HS-5 (cell line): ENCODE data around the gene ARHGEF33.

Source experiments
- DNase-seq: peaks from one replicate; pipeline ENCODE4 v3.0.0-alpha.2; 2012; ENCODE audit warnings: low read depth

The ARHGEF33 gene

DNA sequence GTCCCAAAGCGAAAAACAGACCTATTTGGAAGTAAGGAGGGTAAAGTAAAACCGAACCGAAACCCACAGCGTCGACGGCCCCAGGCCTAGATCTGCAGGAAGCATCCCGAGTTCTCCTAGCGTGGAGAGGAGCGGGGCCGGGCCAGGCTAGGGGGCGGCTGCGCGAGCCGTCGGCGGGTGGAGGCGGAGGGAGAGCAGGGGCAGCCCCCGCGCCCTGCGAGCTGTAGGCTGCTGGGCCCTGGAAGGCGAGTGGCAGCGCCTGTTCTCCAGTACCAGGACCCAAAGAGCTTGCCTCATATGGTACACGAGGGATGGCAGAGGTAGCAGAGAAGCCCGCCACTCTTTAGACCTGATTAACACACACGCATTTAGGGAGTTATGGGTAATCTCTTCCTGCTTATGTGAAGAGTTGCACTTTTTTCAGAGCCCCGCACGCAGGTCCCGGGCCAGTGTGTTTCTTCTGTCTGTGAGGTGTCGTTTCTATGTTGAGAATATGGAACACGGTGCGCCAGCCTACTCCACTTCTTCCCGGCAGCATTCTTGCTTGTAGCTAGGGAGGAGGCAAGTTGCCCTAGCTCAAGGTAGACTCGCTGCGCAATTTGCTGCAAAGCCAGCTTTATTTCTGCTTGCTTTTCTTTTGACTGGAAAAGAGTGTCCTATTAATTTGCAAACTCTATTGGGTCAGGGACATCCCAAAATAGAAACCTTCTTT lies 71.1 kb downstream of the ARHGEF33 start:
- DNase-seq = no peak

DNA sequence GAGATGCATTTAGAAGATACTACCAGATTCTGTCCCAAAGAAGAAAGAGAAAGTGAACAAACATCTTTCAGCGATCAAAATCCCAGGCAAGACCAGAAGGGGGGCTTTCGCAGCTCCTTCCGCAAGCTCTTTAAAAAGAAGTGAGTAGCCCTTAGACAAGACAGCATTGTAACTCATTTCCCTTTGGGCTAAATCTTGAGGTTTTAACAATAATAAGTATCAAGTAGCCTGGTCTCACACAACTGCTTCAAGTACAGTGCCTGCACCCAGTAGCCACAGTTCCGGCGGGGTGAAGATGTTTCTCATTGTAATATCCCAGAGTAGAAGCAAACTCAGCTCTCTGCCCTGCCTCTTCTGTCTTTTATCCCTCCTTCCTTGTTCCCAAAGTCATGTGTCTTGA lies 76.3 kb downstream of the ARHGEF33 start:
- DNase-seq = no peak

DNA sequence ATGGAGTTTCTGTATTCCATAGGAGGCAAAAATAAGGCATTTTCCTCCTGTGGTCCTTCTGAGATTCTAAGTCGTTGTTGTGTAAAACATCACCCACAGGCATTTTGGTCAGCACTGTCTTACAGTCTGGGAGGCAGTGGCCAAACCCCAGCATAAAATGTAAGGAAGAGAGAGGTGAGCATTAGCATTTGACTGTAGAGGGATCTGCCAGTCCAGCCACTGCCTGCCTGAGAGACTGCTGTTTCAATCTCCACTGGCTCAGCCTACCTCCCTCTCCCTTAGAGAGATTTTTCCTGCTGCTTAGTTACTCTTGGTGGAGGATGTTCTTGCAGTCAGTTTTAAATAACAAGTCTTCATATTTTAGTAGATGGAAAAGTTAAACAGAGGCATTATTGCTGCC lies 77.0 kb downstream of the ARHGEF33 start:
- DNase-seq = no peak

DNA sequence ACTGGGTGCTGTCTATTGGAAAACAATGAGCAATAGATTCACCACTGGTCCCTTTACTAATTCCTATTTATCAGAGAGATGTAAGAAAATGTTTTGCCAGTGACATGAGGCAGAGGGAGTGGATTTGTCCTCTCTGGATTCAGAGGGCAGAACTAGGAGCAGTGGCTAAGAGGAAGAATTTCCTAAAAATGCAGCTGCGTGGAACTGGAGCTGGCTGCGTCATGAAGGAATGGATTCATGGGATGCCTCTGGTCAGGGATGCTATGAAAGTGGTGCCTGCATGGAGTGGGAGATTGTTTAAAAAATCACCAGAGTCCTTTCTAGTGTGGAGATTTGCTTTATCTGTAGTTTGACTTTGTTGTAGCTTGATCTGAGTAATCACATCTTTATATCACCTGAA lies 78.3 kb downstream of the ARHGEF33 start:
- DNase-seq = no peak

DNA sequence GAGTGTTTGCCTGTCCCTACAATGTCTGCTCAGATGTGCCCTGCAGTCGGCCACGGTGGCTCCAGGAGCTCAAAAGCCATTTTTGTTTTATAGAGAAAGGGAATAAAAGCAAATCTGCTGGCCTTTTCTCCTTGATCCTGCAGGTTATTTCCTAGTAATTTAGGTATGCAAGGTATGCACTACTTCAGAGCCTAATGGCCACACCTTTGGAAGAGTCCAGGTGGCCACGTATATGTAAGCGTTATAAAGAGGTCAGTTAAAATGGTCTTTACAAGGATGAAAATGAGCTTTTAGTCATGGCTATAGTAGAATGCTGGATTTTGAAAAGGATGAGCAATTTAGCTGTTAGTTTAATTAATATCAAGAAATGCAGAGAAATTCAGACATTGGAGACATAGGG lies 81.7 kb downstream of the ARHGEF33 start:
- no peak for DNase-seq

DNA sequence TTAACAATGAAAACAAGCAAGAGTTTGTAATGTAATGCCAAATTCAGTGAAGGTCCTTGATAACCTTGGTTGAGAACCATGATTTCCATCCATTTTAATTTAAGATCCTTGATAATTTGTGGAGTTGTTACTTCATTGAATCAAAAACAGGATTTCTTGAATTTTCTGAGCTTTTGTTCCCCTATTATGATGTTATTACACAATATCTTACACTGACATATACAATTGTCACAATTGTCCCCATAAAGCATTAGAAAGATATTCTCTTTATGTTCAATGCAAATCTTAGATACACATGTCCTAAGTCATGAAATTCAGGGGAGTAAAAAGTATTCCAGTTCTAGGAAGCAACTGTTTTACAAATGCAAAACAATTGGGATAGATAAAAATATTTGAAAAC lies 83.6 kb downstream of the ARHGEF33 start:
- DNase-seq = no peak

DNA sequence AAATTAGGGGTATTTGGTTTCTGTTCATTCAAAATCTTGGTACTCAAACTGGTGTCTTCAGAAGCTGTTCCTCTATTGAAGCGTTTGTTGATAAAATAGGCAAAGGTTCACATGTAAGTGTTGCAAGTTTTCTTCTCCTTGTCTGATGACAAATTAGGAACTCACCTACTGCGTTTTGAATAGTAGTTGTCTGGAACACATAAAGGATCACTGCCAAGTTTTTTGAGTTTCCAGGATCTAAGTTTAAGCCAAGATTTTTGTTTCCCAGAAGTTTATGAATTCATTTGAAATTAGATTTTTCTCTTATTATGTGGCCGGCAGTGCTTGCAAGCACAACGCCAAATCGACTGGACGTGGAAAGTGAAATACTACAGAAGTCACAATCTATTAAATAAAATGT lies 85.4 kb downstream of the ARHGEF33 start:
- DNase-seq = no peak

DNA sequence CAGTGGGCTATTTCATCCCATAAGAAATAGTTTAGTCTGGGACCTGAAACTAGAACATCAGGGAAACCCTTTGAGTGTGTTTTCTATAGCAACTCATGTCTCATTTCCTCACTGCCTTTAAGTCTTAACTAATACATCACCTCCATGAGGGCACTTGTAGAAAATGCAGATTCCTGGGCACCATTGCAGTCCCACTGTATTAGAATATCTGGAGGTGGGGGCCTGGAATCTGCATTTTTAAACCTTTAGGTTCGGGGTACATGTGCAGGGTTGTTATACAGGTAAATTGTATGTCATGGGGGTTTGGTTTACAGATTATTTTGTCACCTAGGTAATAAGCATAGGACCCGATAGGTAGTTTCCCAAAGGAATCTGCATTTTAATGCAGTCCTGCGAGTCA lies 87.4 kb downstream of the ARHGEF33 start:
- no peak for DNase-seq

DNA sequence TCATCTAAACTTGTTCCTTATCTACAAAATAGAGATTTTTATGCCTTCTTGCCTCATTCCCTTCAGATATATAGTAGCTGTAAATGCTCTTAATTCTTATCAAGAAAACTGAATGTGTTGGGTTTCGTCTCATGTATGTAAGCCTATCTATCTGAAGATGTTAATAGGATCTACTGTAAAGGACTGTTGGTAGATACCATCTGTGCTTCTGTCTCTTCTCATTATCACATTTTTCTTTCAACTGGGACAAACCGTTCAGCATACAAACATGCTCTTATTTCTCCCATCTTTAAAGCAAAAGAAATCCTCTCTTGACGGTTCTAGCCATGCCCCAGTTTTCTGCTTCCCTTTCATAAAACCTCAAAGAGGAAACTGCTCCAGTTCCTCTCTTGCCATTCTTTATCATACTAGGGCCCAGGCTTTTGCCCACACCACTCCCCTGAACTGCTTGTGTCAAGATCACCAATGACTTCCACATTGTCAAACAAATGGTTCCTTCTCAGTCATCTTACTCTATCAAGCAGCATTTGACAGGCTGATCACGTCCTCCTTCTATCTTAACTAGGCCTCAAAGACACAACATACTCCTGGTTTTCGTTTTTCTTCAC lies 88.7 kb downstream of the ARHGEF33 start:
- no peak for DNase-seq

DNA sequence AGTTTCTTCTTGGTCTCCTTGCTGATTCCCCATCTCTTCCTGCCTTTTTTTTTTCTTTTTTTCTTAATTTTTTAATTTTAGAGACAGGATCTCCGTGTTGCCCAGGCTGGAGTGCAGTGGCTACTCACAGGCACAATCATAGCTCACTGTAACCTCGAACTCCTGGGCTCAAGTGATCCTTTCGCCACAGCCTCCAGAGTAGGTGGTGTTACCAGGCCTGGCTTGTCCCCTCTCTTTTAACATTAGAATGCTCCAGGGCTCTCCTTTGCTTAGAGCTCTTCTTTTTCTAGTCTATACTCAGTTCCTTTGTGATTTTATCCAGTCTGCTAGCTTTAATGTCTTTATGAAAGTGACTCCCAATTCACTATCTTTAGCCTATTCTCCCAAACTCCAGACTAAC lies 89.2 kb downstream of the ARHGEF33 start:
- no peak for DNase-seq

DNA sequence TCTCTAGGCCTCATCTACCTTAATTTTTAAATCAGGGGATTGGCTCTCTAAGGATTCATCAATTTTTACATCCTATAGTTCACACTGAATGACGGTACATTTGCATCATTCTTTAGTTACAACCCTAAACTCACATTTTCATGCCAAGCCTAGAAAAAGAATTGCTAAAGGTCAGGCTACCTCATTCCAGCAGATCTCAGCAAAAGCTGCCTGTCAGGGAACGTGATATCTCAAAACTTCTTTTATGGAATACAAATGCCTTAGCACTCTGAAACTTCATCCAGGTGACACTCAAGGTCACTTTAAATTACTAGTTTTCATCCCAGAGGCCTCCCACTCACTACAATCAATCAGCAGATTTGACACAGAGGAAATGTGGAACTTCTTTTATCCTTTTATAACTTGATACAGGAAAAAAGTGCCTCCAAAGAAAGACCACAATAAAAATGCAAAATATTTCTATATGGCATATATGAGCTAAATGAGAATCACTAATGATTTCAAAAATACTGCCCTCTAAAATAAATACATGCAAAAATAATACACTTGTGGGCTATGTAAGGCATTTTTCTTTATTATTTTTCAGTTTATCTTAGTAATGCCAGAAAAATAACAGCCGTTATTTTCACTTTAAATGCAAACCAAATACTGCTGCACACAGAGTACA lies 91.5 kb downstream of the ARHGEF33 start:
- no peak for DNase-seq

DNA sequence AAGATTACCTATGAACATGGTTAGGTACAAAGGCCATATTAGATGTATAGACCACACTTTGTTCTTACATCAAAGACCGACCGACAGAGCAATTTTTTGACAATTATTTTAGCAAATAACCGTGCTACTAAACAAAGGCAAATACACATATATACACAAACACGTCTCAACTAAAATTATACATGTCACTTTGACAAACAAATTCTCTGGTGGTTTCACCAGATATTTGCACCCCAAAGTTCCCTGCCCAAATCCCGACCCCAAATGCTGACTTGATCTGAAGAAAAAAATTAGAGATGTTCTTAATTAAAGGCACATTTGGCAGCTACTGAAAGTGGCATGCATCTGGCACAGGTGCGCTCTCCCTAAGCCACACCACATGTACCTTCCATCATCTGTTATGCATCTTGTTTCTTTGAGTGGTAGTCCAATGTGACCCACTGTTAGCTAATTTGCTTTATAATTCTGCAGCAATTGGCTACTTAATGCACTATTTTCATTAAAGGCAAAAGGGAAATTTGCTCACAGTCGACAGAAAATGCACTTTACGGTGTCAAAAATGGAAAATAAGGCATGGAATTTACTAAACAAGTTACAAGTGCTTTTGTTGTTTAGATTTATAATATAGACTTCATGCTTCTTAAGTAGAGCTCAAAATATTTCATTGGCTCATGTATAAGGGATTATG lies 92.1 kb downstream of the ARHGEF33 start:
- DNase-seq = no peak

DNA sequence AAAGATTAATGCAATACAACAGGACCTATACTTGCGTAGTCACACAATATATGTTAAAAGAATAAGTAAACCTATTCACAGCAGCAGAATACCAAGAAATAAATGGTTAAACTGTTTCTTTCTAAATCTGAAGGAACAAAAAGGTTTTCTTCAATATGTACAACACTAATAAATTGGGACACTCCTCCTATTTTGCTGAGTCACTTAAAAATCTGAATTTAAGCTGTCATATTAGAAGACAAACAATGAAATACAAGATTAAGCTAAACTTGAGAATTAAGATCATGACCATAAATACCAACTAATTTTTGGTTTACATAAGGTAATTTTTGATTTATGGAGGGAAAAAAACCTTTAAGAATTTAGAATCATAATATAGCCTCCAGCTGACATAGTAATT lies 92.8 kb downstream of the ARHGEF33 start:
- DNase-seq = no peak

DNA sequence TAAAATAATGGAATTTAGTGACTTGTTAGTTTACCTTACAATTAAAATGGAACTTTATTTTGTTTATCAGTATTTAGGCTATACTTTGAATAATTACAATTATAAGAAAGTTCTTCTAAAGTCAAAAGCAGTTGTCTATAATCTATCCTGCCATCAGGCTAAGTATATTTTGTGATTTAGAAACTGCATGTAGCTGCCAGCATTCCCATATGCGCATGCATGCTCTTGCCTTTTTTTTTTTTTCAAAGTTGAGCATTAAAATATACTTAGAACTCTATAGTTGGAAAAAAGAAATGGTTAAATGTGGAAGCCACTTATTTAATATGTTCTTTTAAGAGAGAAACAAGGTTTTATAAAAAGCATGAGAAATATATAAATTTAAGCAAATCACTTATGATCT lies 99.0 kb downstream of the ARHGEF33 start:
- no peak for DNase-seq

DNA sequence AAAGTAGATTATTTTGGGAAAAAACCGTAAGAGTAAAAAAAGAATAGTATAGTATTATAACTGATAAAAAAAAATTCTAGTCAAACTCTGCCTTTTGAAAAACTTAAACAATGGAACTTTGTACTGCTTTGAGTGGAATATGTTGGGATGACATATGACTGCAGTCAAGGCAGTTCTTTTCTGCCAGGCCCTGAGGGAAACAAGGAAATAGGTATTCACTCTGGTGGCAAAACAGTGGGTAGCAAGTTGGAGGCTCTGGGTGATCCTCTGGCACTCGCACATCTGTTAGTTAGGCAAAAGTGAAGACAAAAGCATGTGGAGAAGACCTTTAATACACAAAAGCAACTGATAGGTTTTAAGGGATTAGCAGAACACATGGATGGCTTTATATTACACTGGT lies 102.2 kb downstream of the ARHGEF33 start:
- DNase-seq = no peak

DNA sequence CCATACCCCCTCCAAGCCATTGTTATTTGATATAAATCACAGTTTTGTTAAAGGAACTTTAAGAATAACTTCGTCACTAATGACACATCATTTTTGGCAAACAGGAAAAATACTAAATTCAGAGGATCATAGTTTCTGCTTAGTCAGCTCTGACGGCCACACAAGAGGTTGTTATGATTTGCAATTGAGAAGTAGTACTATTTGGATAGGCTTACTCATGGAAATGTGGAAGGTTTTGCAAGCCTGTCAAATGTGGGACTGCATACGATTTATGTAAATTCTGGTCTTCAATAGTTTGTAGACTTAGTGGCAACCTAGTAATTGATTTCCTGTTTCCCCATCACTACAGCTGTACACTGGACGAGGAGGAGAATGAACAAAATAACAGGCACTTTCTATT lies 108.1 kb downstream of the ARHGEF33 start:
- DNase-seq = peak; percentile 90

DNA sequence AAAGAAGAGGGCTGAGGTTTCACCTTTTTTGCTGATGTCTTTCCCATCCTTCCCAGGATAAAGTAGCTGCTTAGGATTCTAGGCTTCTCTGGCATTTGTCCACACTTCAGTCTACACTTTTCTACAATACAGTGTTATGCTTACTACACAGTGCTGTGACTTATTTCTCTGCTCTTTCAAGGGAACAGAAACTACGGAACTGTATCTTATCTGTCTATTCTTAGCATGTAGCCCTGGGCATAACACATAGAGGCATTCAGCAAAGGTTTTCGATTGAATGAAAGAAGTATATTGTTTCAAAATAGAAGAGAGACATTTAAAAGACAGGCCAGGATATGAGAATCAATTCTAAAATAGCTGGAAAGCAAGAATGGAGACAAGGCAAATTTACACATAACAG lies 110.9 kb downstream of the ARHGEF33 start:
- DNase-seq = no peak

DNA sequence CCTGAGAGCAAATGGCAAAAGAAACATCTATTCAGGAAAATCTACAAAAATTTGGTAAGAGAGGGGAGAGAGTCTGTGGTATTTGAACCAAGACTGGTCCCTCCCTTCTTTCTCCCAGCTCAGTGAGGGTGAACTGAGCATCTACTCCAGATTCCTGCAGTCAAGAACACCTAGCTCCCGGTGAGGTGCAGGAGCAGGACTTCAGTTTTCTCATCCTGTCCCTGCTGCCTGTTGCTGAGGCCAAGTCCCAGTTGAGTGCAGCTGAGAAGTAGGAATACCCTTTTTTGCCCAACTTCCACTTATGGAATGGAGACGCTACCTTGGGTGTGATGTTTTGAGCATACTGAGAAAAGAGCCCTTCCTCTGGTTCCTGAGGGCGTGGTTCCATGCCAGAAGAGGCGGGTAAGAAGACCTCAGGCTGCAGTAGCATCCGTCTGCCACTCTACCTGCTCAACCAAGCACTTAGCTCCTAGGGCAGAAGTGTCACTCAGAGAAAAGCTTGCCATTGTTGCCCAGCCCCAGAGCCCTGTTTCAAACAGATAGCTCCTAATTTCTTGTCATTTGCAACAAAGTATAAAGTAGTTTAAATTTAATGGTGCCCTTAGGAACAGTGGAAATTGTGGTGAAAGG lies 118.3 kb downstream of the ARHGEF33 start:
- DNase-seq = no peak

DNA sequence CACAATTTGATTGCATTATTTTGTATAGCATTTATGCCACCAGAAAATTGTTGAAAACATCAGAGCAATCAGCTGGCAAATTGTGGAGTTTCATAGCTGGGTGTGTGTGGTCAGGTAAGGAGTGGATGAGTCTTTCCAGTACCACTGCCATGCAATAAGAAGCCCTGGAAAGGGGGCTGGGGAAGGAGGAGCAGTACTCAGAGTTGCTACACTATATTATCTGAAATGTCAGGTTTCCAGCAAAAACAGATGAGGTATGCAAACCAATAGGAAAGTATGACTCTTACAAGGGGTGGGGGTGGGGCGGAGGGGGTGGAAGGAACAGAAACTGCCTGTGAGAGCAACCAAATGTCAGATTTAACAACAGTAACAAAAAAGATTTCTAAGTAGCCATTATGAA lies 119.0 kb downstream of the ARHGEF33 start:
- no peak for DNase-seq

DNA sequence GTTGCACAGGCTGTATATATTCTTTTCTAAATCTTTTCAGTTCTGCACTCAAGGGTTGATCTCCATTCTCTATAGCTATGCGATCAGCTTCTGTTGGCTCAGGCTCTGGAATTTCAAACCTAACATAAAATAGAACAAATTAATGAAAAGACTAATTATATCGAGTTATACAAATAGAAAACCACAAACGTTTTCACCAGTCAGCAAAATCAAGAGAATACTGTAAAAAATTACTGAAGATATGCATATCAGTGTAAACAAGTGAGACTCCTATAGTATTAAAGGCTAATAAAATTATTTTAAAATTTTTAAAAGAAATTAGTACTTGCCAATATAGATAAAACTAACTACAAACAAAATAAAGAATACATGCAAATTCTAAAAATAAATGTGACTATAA lies 124.2 kb downstream of the ARHGEF33 start:
- no peak for DNase-seq

DNA sequence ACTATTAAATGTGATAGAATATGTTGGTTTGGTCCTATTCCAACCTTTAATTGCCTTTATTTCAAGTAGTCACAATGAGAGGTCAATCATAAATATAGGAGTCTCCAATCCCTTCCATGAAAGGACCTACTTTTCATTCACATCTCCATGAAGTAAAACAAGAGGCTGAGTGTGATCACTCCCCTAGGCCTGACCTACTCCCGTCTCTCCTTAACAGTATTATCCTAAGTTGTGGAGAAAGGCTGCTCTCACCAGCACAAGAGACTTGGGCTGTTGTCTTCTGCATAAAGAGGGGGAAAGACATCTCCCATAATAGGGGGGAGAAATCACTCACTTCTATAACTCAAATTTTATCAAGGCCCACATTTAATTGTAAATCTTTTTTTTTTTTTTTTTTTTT lies 125.7 kb downstream of the ARHGEF33 start:
- DNase-seq = no peak

DNA sequence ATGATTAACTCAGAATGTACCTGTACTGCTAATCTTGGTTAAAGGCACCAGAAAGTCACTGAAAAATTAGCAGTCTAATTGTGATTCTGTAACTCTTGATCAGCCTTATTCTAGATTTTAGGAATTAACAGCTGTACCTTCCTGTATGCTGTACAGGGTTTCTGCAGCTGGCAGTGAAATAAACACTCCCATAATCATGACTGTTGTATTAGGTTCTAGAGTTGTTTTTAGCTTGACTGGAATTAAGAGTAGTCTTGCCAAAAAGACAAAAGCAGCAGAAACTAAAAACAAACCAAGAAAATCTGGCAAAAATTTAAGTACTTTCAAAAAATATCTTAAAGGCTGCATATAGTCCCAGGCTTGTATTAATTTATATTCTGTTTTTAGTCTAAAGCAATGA lies 127.7 kb downstream of the ARHGEF33 start:
- no peak for DNase-seq

DNA sequence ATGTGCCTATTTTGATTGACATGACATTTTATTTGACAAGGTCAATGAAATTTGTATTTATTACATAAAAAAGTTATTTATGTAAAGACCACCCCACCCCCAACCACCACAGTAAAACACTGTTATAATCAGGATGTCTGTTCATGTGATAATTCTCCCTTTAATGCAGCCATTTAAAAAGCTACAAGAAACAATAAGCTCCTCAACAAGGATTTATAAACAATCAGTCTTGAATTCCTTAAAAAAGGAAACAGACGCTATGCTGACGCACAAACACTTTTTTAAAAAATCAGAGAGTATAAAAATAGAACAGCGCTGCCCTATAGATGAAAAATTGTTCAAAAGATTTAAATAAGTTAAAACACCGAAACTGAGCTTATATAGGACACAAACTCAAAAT lies 129.0 kb downstream of the ARHGEF33 start:
- no peak for DNase-seq
